ENCODE results near the gene NCAPG2.

The NCAPG2 gene

GRCh38 chr7:158602905-158603772 is 101.5 kb downstream of the NCAPG2 start:
- DNase-seq (ENCODE audit: low read depth in 2 of 3, low spot score in 1 of 3) = no peak

GRCh38 chr7:158602041-158602440 is 102.6 kb downstream of the NCAPG2 start:
- no peak for DNase-seq (ENCODE audit: low read depth in 2 of 3, low spot score in 1 of 3)

GRCh38 chr7:158601090-158601489 is 103.5 kb downstream of the NCAPG2 start:
- no peak for DNase-seq (ENCODE audit: low read depth in 2 of 3, low spot score in 1 of 3)

GRCh38 chr7:158596745-158597144 is 107.9 kb downstream of the NCAPG2 start:
- no peak for DNase-seq (ENCODE audit: low read depth in 2 of 3, low spot score in 1 of 3)

- no peak for DNase-seq (ENCODE audit: low read depth in 2 of 3, low spot score in 1 of 3)
Measured at GRCh38 chr7:158596309-158596708, 108.3 kb downstream of the NCAPG2 start.

- DNase-seq (ENCODE audit: low read depth in 2 of 3, low spot score in 1 of 3) = no peak
Measured at GRCh38 chr7:158595068-158595467, 109.5 kb downstream of the NCAPG2 start.

- DNase-seq (ENCODE audit: low read depth in 2 of 3, low spot score in 1 of 3) = no peak
Measured at GRCh38 chr7:158592541-158592940, 112.1 kb downstream of the NCAPG2 start.

GRCh38 chr7:158591944-158592343 is 112.7 kb downstream of the NCAPG2 start:
- DNase-seq (ENCODE audit: low read depth in 2 of 3, low spot score in 1 of 3) = no peak

- DNase-seq (ENCODE audit: low read depth in 2 of 3, low spot score in 1 of 3) = no peak
Measured at GRCh38 chr7:158590181-158590530, 114.4 kb downstream of the NCAPG2 start.

GRCh38 chr7:158589653-158590052 is 115.0 kb downstream of the NCAPG2 start:
- DNase-seq (ENCODE audit: low read depth in 2 of 3, low spot score in 1 of 3) = no peak

- no peak for DNase-seq (ENCODE audit: low read depth in 2 of 3, low spot score in 1 of 3)
Measured at GRCh38 chr7:158588878-158589442, 115.6 kb downstream of the NCAPG2 start.

- no peak for DNase-seq (ENCODE audit: low read depth in 2 of 3, low spot score in 1 of 3)
Measured at GRCh38 chr7:158588085-158588877, 116.3 kb downstream of the NCAPG2 start.

GRCh38 chr7:158587162-158588084 is 117.2 kb downstream of the NCAPG2 start, which contains the start of gene PTPRN2:
Gene PTPRN2 (minus strand): TSS chr7:158587823.
- DNase-seq (ENCODE audit: low read depth in 2 of 3, low spot score in 1 of 3) = peak in 2 of 3 donors; percentile 42 to 44

- DNase-seq (ENCODE audit: low read depth in 2 of 3, low spot score in 1 of 3) = no peak
Measured at GRCh38 chr7:158586499-158587161, 118.0 kb downstream of the NCAPG2 start.

GRCh38 chr7:158585721-158586498 is 118.7 kb downstream of the NCAPG2 start:
- DNase-seq (ENCODE audit: low read depth in 2 of 3, low spot score in 1 of 3) = no peak

GRCh38 chr7:158584407-158584806 is 120.2 kb downstream of the NCAPG2 start:
- no peak for DNase-seq (ENCODE audit: low read depth in 2 of 3, low spot score in 1 of 3)

- DNase-seq (ENCODE audit: low read depth in 2 of 3, low spot score in 1 of 3) = no peak
Measured at GRCh38 chr7:158583810-158584209, 120.8 kb downstream of the NCAPG2 start.

- no peak for DNase-seq (ENCODE audit: low read depth in 2 of 3, low spot score in 1 of 3)
Measured at GRCh38 chr7:158583143-158583542, 121.5 kb downstream of the NCAPG2 start.

- DNase-seq (ENCODE audit: low read depth in 2 of 3, low spot score in 1 of 3) = no peak
Measured at GRCh38 chr7:158582089-158582456, 122.5 kb downstream of the NCAPG2 start.

Data from stimulated activated CD4-positive, alpha-beta T cell treated with anti-CD3 and anti-CD28 coated beads, Interleukin-12 subunit alpha, Interleukin-12 subunit beta, amount 100 ng/mL, for 48 hours (primary cell).